ENCODE data around the gene TRPM5.

TRPM5 gene

GRCh38 chr11:2436013-2436520 is 8.2 kb downstream of the TRPM5 start:
- no peak for DNase-seq (ENCODE audit: low spot score)

- no peak for DNase-seq (ENCODE audit: low spot score)
Observed at GRCh38 chr11:2435288-2436012, 8.9 kb downstream of the TRPM5 start.

- no peak for DNase-seq (ENCODE audit: low spot score)
Observed at GRCh38 chr11:2434506-2435255, 9.6 kb downstream of the TRPM5 start.

GRCh38 chr11:2434008-2434407 is 10.3 kb downstream of the TRPM5 start:
- DNase-seq (ENCODE audit: low spot score): no peak

- DNase-seq (ENCODE audit: low spot score): no peak
Observed at GRCh38 chr11:2433106-2433925, 11.0 kb downstream of the TRPM5 start.

GRCh38 chr11:2432628-2433071 is 11.7 kb downstream of the TRPM5 start:
- no peak for DNase-seq (ENCODE audit: low spot score)

GRCh38 chr11:2432171-2432621 is 12.1 kb downstream of the TRPM5 start:
- DNase-seq (ENCODE audit: low spot score): no peak

GRCh38 chr11:2431395-2431794 is 12.9 kb downstream of the TRPM5 start:
- no peak for DNase-seq (ENCODE audit: low spot score)

GRCh38 chr11:2428322-2428795 is 16.0 kb downstream of the TRPM5 start:
- peak; percentile 69 for DNase-seq (ENCODE audit: low spot score)

GRCh38 chr11:2427721-2428321 is 16.5 kb downstream of the TRPM5 start:
- DNase-seq (ENCODE audit: low spot score): no peak

GRCh38 chr11:2426826-2427521 is 17.3 kb downstream of the TRPM5 start:
- no peak for DNase-seq (ENCODE audit: low spot score)

GRCh38 chr11:2426221-2426620 is 18.1 kb downstream of the TRPM5 start:
- DNase-seq (ENCODE audit: low spot score): no peak

GRCh38 chr11:2425506-2425905 is 18.8 kb downstream of the TRPM5 start:
- no peak for DNase-seq (ENCODE audit: low spot score)

GRCh38 chr11:2424811-2425495 is 19.4 kb downstream of the TRPM5 start:
- no peak for DNase-seq (ENCODE audit: low spot score)

GRCh38 chr11:2423157-2424025 is 20.9 kb downstream of the TRPM5 start:
- no peak for DNase-seq (ENCODE audit: low spot score)

GRCh38 chr11:2422461-2423156 is 21.7 kb downstream of the TRPM5 start:
- no peak for DNase-seq (ENCODE audit: low spot score)

GRCh38 chr11:2421996-2422395 is 22.3 kb downstream of the TRPM5 start:
- no peak for DNase-seq (ENCODE audit: low spot score)

- DNase-seq (ENCODE audit: low spot score): no peak
Observed at GRCh38 chr11:2421226-2421994, 22.9 kb downstream of the TRPM5 start.
